Measurements from ENCODE around the gene EIF2S2.
"Not testable (repeated sequence)": the region's sequence is repeated elsewhere in the genome, so short reads cannot be mapped to it uniquely, and the experiment has no call there.

Gene EIF2S2

DNA sequence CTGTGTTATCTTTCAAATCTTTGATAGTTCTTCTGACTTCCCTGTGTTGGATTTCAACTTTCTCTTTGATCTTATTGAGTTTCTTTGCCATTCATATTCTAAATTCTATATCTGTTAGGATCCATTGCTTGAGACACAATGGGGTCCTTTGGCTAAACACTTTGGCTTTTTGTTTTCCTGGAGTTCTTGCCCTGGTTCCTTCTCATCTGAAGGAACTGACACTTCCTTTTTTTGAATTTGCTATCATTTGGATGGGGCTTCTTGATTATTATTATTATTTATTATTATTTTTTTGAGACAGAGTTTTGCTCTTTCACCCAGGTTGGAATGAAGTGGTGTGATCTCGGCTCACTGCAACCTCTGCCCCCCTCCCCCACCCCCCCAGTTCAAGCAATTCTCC, 30.1 kb upstream of the EIF2S2 start:
- Histone ChIP-seq H3K4me3 (ENCODE audit: insufficient read depth in 1 of 2, low read depth in 1 of 2, low read length in 2 of 2) (no peak overlapping the region), H3K79me1 (replicated peaks; ENCODE audit: low read length, poor library complexity, severe bottlenecking) (no peaks in the 10 kb centered on the region), H2BK15ac (ENCODE audit: low read depth, poor library complexity, severe bottlenecking) (no peak overlapping the region), H3K36me3 (ENCODE audit: control insufficient read depth in 1 of 2, insufficient read depth in 2 of 2, low read depth in 1 of 2, low read length in 2 of 2) (no peaks in the 10 kb centered on the region), H3K27me3 (ENCODE audit: control insufficient read depth in 1 of 2, insufficient read depth in 1 of 2, low read length in 2 of 2) (peaks cover 0 to 22% of the 10 kb centered on the region in 2 experiments), H2BK5ac (ENCODE audit: low read depth, low read length, poor library complexity, severe bottlenecking) (no peak overlapping the region), H2BK120ac (ENCODE audit: low read depth, low read length) (no peak overlapping the region), H4K8ac (ENCODE audit: low read length) (no peak overlapping the region), H4K91ac (ENCODE audit: low read length) (no peak overlapping the region), H3K27ac (ENCODE audit: low read length, poor library complexity, severe bottlenecking) (no peak overlapping the region), H3K4me2 (ENCODE audit: low read length, poor library complexity, severe bottlenecking) (no peak overlapping the region), H3K18ac (ENCODE audit: low read depth in 1 of 2, low read length in 2 of 2) (no peak overlapping the region), H3K4ac (ENCODE audit: low read depth in 1 of 2, low read length in 2 of 2) (no peak overlapping the region), H3K9ac (ENCODE audit: low read length) (no peak overlapping the region), H2AFZ (ENCODE audit: low read depth, low read length) (no peak overlapping the region), H3K9me3 (ENCODE audit: control insufficient read depth, low read length) (no peaks in the 10 kb centered on the region), H2BK12ac (ENCODE audit: low read length in 2 of 2) (no peak overlapping the region), H2AK5ac (ENCODE audit: low read length, severe bottlenecking) (no peak overlapping the region), H3K14ac (ENCODE audit: low read length in 2 of 2) (no peak overlapping the region), H3K23ac (ENCODE audit: low read length in 2 of 2) (no peak overlapping the region), H3K4me1 (ENCODE audit: control insufficient read depth, insufficient read depth, low read depth, low read length) (no peaks in the 10 kb centered on the region)
- no CpG with 5 or more reads among the region's 1 CpG for WGBS
- no peak for DNase-seq

DNA sequence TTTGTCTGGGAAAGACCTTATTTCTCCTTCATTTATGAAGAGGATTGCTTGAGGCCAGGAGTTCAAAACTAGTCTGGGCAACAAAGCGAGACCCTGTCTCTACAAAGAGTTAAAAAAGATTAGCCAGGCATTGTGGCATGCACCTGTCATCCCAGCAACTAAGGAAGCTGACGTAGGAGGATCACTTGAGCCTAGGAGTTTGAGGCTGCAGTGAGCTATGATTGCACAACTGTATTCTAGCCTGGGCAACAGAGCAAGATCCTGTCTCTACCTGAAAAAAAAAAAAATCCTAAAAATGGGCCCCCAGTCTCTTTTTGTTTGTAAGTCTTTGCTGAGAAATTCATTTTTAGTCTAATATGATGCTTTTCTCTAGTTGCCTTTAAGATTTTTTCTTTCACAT, 29.2 kb upstream of the EIF2S2 start:
- Histone ChIP-seq H2AK5ac (ENCODE audit: low read length, severe bottlenecking) (no peak overlapping the region), H3K27me3 (ENCODE audit: control insufficient read depth in 1 of 2, insufficient read depth in 1 of 2, low read length in 2 of 2) (peaks cover 0 to 22% of the 10 kb centered on the region in 2 experiments), H3K4me1 (ENCODE audit: control insufficient read depth, insufficient read depth, low read depth, low read length) (no peaks in the 10 kb centered on the region), H2BK15ac (ENCODE audit: low read depth, poor library complexity, severe bottlenecking) (no peak overlapping the region), H3K4ac (ENCODE audit: low read depth in 1 of 2, low read length in 2 of 2) (no peak overlapping the region), H3K27ac (ENCODE audit: low read length, poor library complexity, severe bottlenecking) (no peak overlapping the region), H2BK120ac (ENCODE audit: low read depth, low read length) (no peak overlapping the region), H2BK12ac (ENCODE audit: low read length in 2 of 2) (no peak overlapping the region), H3K9me3 (ENCODE audit: control insufficient read depth, low read length) (no peaks in the 10 kb centered on the region), H4K8ac (ENCODE audit: low read length) (no peak overlapping the region), H2AFZ (ENCODE audit: low read depth, low read length) (no peak overlapping the region), H2BK5ac (ENCODE audit: low read depth, low read length, poor library complexity, severe bottlenecking) (no peak overlapping the region), H3K18ac (ENCODE audit: low read depth in 1 of 2, low read length in 2 of 2) (no peak overlapping the region), H4K91ac (ENCODE audit: low read length) (no peak overlapping the region), H3K4me2 (ENCODE audit: low read length, poor library complexity, severe bottlenecking) (no peak overlapping the region), H3K36me3 (ENCODE audit: control insufficient read depth in 1 of 2, insufficient read depth in 2 of 2, low read depth in 1 of 2, low read length in 2 of 2) (no peaks in the 10 kb centered on the region), H3K4me3 (ENCODE audit: insufficient read depth in 1 of 2, low read depth in 1 of 2, low read length in 2 of 2) (no peak overlapping the region), H3K9ac (ENCODE audit: low read length) (no peak overlapping the region), H3K23ac (ENCODE audit: low read length in 2 of 2) (no peak overlapping the region), H3K14ac (ENCODE audit: low read length in 2 of 2) (no peak overlapping the region), H3K79me1 (replicated peaks; ENCODE audit: low read length, poor library complexity, severe bottlenecking) (no peaks in the 10 kb centered on the region)
- DNase-seq: no peak
- WGBS: 70% methylated on average over 2 of the region's 2 CpGs

GRCh38 chr20:34135525-34136275, 23.7 kb upstream of the EIF2S2 start:
- not testable (repeated sequence) for DNase-seq

DNA sequence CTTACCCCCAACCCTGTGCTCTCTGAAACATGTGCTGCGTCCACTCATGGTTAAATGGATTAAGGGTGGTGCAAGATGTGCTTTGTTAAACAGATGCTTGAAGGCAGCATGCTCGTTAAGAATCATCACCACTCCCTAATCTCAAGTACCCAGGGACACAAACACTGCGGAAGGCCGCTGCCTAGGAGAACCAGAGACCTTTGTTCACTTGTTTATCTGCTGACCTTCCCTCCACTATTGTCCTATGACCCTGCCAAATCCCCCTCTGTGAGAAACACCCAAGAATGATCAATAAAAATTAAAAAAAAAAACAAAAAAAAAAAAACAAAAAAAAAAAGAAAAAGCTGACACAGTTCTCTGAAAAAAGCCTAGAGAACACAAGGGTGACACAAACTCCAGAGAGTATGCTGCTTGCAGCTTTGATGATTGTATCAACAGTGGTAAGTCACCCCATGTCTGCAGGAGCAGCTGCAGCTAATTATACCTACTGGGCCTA, 21.4 kb upstream of the EIF2S2 start:
- H3K4me2 ChIP-seq (ENCODE audit: low read length, poor library complexity, severe bottlenecking); H3K36me3 ChIP-seq (ENCODE audit: control insufficient read depth in 1 of 2, insufficient read depth in 2 of 2, low read depth in 1 of 2, low read length in 2 of 2); H2AFZ ChIP-seq (ENCODE audit: low read depth, low read length); H2BK12ac ChIP-seq (ENCODE audit: low read length in 2 of 2); H3K9me3 ChIP-seq (ENCODE audit: control insufficient read depth, low read length); DNase-seq; H3K27me3 ChIP-seq (ENCODE audit: control insufficient read depth in 1 of 2, insufficient read depth in 1 of 2, low read length in 2 of 2); H4K91ac ChIP-seq (ENCODE audit: low read length); H2BK15ac ChIP-seq (ENCODE audit: low read depth, poor library complexity, severe bottlenecking); H3K27ac ChIP-seq (ENCODE audit: low read length, poor library complexity, severe bottlenecking); H3K79me1 ChIP-seq (replicated peaks; ENCODE audit: low read length, poor library complexity, severe bottlenecking); H3K4ac ChIP-seq (ENCODE audit: low read depth in 1 of 2, low read length in 2 of 2); H3K14ac ChIP-seq (ENCODE audit: low read length in 2 of 2); H3K4me3 ChIP-seq (ENCODE audit: insufficient read depth in 1 of 2, low read depth in 1 of 2, low read length in 2 of 2); H3K18ac ChIP-seq (ENCODE audit: low read depth in 1 of 2, low read length in 2 of 2); H2BK120ac ChIP-seq (ENCODE audit: low read depth, low read length); H4K8ac ChIP-seq (ENCODE audit: low read length); H3K23ac ChIP-seq (ENCODE audit: low read length in 2 of 2); H2BK5ac ChIP-seq (ENCODE audit: low read depth, low read length, poor library complexity, severe bottlenecking); H2AK5ac ChIP-seq (ENCODE audit: low read length, severe bottlenecking); H3K4me1 ChIP-seq (ENCODE audit: control insufficient read depth, insufficient read depth, low read depth, low read length); H3K9ac ChIP-seq (ENCODE audit: low read length): not testable (repeated sequence)
- WGBS: 50% methylated on average over 2 of the region's 4 CpGs

More at GRCh38 chr20:34135525-34136275, 23.7 kb upstream of the EIF2S2 start:
- not testable (repeated sequence) for H3K4me2 ChIP-seq (ENCODE audit: low read length, poor library complexity, severe bottlenecking); H3K36me3 ChIP-seq (ENCODE audit: control insufficient read depth in 1 of 2, insufficient read depth in 2 of 2, low read depth in 1 of 2, low read length in 2 of 2); H2BK5ac ChIP-seq (ENCODE audit: low read depth, low read length, poor library complexity, severe bottlenecking); H3K27me3 ChIP-seq (ENCODE audit: control insufficient read depth in 1 of 2, insufficient read depth in 1 of 2, low read length in 2 of 2); H4K91ac ChIP-seq (ENCODE audit: low read length); H2AFZ ChIP-seq (ENCODE audit: low read depth, low read length); H3K4me1 ChIP-seq (ENCODE audit: control insufficient read depth, insufficient read depth, low read depth, low read length); H3K79me1 ChIP-seq (replicated peaks; ENCODE audit: low read length, poor library complexity, severe bottlenecking); H3K4ac ChIP-seq (ENCODE audit: low read depth in 1 of 2, low read length in 2 of 2); H2BK15ac ChIP-seq (ENCODE audit: low read depth, poor library complexity, severe bottlenecking); H3K27ac ChIP-seq (ENCODE audit: low read length, poor library complexity, severe bottlenecking); H2AK5ac ChIP-seq (ENCODE audit: low read length, severe bottlenecking); H3K14ac ChIP-seq (ENCODE audit: low read length in 2 of 2); H2BK12ac ChIP-seq (ENCODE audit: low read length in 2 of 2); H3K4me3 ChIP-seq (ENCODE audit: insufficient read depth in 1 of 2, low read depth in 1 of 2, low read length in 2 of 2); H3K18ac ChIP-seq (ENCODE audit: low read depth in 1 of 2, low read length in 2 of 2); H4K8ac ChIP-seq (ENCODE audit: low read length); H3K9ac ChIP-seq (ENCODE audit: low read length); H3K23ac ChIP-seq (ENCODE audit: low read length in 2 of 2); H2BK120ac ChIP-seq (ENCODE audit: low read depth, low read length); H3K9me3 ChIP-seq (ENCODE audit: control insufficient read depth, low read length)
- WGBS: 67% methylated on average over 9 of the region's 11 CpGs
